Measurements from ENCODE around the gene MAN2C1.

DNA sequence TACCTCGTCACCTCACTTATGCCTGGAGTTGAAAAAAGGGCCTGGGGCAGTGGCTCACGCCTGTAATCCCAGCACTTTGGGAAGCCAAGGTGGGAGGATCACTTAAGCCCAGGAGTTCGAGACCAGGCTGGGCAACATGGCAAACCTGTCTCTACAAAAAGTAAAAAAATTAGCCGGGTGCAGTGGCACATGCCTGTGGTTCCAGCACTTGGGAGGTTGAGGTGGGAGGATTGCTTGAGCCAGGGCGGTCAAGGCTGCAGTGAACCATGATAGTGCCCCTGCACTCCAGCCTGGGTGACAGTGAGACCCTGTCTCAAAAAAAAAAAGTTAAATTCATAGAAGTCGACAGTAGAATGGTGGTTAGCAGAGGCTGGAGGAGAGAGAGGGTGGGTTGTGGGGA lies 26.2 kb downstream of the MAN2C1 start:
- TF ChIP-seq CTCF (tag by site-specific recombination; IDR thresholded peaks at IDR 0.05) (no peak), ZNF138 (tag by site-specific recombination; IDR thresholded peaks at IDR 0.05; ENCODE audit: borderline replicate concordance) (no peak), ZNF24 (tag by site-specific recombination; IDR thresholded peaks at IDR 0.05) (no peak), ZNF174 (tag by site-specific recombination; IDR thresholded peaks at IDR 0.05) (no peak)
